ENCODE data around the gene PUM2.

DNA sequence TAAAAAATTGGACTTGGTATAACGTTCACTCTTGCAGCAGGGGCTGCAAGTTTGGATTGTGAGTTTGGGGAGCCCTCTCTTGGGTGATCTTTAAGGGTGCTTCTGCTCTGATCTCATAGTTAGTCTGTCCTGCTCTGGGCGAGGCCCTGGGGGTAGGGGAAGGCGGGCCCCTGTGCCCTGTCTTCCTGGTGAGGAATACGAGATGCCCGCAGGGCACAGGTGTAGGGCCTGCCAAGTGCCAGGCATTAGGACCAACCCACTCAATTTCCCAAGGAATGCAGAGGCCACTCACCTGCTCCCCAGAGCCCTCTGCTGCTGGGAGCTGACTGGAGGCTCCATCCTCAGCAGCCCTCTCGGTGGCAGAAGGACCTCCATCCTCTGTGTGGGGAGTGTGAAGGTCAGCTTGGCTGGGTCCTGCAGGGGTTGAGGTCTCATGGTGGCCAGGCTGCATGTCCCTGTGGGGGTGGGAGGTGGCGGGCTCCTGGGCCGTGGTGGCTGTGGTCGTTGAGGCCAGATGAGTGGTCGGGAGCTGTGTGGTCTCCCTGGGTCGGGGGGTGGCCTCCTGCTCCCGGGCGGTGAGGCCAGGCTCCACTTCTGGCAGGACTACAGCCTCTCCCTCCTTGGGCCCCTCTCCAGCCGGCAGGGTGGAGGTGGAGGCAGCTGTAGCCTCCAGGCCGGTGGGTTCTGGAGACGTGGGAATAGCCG, 147.0 kb downstream of the PUM2 start:
- TF ChIP-seq CTCF (conservative IDR thresholded peaks at IDR 0.05 in 1 of 2, IDR thresholded peaks at IDR 0.05 in 1 of 2; ENCODE audit: extremely low read depth in 1 of 2, insufficient read depth in 1 of 2, low read depth in 1 of 2, low read length in 2 of 2) (no peak), EZH2 (IDR thresholded peaks at IDR 0.05; ENCODE audit: borderline replicate concordance, low read length) (no peak)
